Stimulated activated CD8-positive, alpha-beta memory T cell treated with anti-CD3 and anti-CD28 coated beads, Interleukin-15, amount 100 ng/mL, for 1 hour (primary cell): ENCODE results near the gene GPR42.
"Not testable (repeated sequence)": the region's sequence is repeated elsewhere in the genome, so short reads cannot be mapped to it uniquely, and the experiment has no call there.

Experiments
- DNase-seq: peaks from one replicate; pipeline ENCODE4 v3.0.0-alpha.2; 2020; ENCODE audit warnings: low read depth

The GPR42 gene

GRCh38 chr19:35347171-35347929 lies 23.5 kb upstream of the GPR42 start, which contains the start of gene FFAR1:
Gene FFAR1, plus strand, starts transcription at chr19:35347902. Its CDS starts 3,650 bp downstream, at chr19:35351552.
- DNase-seq, result no peak

DNA sequence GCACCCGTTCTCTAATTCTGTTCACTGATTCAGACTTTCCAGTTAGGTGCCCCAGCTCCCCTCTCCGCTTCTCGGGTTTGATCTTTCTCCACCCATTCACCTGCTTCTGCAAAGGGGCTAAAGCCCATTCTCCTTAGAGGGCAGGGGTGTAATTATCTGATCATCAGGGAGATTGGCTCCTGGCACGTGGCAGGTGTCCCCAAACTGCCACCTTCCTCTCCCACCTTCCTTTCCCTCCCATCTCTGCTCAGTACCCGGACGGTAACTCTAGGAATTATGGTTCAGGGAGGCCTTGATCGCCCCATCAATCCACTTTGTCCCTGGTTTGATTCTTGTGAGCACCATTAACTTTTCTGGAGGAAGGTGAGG lies 23.0 kb upstream of the GPR42 start:
- no peak for DNase-seq

- no peak for DNase-seq
Observed at GRCh38 chr19:35348911-35349611, 21.8 kb upstream of the GPR42 start.

GRCh38 chr19:35349614-35350521 lies 21.0 kb upstream of the GPR42 start:
- DNase-seq, result no peak

DNA sequence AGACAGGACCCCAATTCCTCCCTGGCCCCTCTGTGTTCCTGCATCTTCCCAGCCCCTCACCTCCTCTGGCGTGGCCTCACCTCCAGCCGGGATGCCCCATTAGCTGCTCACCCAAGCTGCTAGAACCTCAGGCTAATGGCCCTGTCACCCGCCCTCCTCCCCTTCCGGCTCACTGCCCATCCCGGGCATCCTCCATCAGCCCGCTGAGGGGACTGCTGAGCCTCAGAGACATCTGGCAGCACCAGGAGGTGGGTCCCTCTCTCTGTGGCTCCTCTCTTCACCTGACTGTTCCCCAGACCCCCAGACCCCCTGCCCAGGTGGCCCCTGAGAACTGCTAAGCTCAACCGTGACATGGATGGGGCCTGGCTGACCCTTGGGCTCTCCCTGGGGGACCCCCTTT lies 20.3 kb upstream of the GPR42 start:
- DNase-seq, result no peak

DNA sequence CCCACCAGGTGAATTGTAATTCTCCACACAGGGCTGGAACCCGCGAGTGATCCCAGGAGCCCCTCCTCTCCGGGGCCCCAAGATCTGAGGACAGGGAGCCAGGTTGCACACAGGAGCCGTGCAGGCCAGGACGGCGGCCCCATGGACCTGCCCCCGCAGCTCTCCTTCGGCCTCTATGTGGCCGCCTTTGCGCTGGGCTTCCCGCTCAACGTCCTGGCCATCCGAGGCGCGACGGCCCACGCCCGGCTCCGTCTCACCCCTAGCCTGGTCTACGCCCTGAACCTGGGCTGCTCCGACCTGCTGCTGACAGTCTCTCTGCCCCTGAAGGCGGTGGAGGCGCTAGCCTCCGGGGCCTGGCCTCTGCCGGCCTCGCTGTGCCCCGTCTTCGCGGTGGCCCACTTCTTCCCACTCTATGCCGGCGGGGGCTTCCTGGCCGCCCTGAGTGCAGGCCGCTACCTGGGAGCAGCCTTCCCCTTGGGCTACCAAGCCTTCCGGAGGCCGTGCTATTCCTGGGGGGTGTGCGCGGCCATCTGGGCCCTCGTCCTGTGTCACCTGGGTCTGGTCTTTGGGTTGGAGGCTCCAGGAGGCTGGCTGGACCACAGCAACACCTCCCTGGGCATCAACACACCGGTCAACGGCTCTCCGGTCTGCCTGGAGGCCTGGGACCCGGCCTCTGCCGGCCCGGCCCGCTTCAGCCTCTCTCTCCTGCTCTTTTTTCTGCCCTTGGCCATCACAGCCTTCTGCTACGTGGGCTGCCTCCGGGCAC lies 19.3 kb upstream of the GPR42 start:
- DNase-seq, result no peak

DNA sequence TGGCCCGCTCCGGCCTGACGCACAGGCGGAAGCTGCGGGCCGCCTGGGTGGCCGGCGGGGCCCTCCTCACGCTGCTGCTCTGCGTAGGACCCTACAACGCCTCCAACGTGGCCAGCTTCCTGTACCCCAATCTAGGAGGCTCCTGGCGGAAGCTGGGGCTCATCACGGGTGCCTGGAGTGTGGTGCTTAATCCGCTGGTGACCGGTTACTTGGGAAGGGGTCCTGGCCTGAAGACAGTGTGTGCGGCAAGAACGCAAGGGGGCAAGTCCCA lies 18.8 kb upstream of the GPR42 start:
- DNase-seq, result no peak

DNA sequence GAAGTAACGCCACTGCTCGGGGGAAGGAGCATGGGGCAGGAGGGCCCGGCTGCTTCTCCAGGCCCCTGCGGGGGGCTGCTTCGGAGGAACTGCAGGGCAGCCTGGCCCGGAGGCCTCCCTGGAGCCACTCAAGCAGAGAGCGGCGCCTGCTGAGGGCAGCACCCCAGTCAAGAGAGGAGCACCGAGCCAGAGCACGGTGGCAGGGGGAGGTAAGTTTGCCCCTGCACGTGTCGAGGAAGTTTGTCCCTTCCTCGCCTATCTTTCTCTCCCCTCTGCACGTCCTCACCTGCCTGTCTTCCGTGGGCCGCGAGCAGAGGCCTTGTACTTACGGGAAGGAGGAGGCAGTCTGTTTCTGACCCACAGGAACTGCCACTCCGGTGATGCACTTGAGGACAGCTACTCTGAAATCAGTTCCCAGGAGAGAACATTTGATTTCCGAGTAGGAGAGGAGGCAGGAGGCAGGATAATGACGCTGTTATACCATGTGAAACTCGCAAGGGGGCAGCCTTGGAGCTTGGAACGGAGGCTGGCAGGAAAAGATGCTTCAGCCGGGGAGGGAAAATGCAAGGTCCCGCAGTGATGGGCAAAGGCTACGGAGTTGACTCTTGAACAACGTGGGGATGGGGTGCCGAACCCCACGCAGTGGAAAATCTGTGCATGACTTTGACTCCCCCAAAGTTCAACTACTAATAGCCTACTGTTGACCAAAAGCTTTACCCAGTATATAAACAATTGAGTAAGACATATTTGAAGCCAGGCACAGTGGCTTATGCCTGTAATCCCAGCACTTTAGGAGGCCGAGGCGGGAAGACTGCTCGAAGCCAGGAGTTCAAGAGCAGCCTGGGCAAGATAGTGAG lies 18.2 kb upstream of the GPR42 start:
- peak; percentile 48 for DNase-seq

GRCh38 chr19:35353635-35354034 lies 17.2 kb upstream of the GPR42 start:
- DNase-seq, result no peak

GRCh38 chr19:35354898-35355297 lies 16.0 kb upstream of the GPR42 start:
- DNase-seq, result no peak

- DNase-seq, result no peak
Observed at GRCh38 chr19:35355791-35356460, 14.9 kb upstream of the GPR42 start.

DNA sequence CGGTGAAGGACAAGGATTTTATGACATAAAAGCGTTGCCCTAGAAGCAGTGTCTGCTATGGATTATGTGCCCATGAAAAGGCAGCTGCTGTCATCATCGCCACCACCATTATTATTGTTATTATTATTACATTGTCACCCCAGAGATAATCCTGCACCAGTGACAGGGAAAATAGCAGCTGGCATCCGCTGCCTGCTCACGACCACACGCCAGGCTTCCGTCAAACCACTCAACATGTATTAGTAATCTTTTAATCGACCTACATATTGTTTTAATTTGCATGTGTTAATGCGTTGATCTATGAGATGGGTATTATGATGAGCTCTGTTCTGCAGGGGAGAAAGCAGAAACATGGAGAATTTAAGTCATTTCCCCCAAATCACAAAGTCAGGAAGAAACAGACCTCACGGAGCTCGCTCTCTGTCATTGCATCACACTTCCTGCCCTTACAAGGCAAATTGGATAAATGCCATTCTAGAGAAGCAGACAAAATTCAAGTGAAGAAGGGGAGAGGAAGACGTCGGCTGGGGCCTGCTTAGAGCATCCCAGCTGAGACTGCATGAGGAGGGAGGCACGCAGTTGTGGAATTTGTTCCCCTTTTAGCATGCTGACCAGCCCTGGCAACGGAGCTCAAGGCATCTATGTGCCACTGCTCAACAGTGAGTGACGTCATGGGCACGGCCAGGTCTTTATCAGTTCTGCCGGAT lies 12.8 kb upstream of the GPR42 start, which contains the start of gene FFAR3:
FFAR3 (plus strand) TSS at position 594 of the 707 bp plus-strand sequence. CDS start 431 bp downstream, outside the sequence.
- no peak for DNase-seq

GRCh38 chr19:35358834-35359233 lies 12.0 kb upstream of the GPR42 start:
- not testable (repeated sequence) for DNase-seq

DNA sequence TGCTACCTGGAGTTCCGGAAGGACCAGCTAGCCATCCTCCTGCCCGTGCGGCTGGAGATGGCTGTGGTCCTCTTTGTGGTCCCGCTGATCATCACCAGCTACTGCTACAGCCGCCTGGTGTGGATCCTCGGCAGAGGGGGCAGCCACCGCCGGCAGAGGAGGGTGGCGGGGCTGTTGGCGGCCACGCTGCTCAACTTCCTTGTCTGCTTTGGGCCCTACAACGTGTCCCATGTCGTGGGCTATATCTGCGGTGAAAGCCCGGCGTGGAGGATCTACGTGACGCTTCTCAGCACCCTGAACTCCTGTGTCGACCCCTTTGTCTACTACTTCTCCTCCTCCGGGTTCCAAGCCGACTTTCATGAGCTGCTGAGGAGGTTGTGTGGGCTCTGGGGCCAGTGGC lies 11.5 kb upstream of the GPR42 start:
- DNase-seq, result not testable (repeated sequence)

GRCh38 chr19:35360081-35360480 lies 10.8 kb upstream of the GPR42 start:
- not testable (repeated sequence) for DNase-seq

GRCh38 chr19:35360880-35361420 lies 9.9 kb upstream of the GPR42 start:
- DNase-seq, result no peak

DNA sequence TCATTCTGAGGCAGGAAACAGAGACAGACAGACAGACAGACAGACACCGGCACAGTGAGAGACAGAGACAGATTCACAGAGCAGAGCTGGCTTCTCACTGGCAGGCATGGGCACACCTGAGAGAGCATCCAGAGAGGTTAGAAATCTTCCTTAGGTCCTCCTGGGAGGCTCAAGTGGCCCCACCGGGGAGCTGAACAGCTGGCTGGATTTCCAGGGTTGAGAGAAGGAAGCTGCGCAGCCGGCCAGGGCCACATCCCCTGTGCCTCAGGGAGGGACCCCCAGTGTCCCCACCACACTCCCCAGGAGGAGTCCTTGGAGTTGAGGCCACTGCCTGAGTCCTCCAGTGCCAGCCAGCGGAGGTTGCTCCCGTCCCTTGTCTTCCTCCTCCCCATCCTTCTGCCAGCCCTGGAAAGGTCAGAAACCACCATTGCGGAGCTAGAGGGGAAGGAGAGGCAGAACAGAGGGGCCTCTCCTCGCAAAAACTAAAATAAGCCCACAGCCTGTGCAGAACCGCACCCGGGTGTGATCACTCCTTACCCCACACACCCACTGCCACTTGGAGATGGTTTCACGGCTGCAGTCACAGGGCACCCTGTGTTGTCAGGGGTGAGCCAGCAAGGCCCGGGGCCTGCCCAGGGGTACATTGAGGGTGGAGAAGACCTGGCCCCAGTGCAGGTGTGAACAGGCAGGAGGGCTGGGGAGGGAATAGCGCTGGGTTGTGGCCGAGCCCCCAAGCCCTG lies 8.4 kb upstream of the GPR42 start:
- DNase-seq, result no peak

GRCh38 chr19:35363001-35363590 lies 7.8 kb upstream of the GPR42 start:
- DNase-seq, result no peak
